HG03565 (cell line): Measurements from ENCODE around the gene COL18A1.
"Not testable (repeated sequence)": the region's sequence is repeated elsewhere in the genome, so short reads cannot be mapped to it uniquely, and the experiment has no call there.

Experiments
- ATAC-seq: cut with Tn5 transposase; IDR thresholded peaks from one replicate; pipeline ENCODE4 v1.9.1; 2021; ENCODE audit warnings: mild to moderate bottlenecking, moderate library complexity; ENCODE audit not compliant: unreplicated experiment

Gene COL18A1

DNA sequence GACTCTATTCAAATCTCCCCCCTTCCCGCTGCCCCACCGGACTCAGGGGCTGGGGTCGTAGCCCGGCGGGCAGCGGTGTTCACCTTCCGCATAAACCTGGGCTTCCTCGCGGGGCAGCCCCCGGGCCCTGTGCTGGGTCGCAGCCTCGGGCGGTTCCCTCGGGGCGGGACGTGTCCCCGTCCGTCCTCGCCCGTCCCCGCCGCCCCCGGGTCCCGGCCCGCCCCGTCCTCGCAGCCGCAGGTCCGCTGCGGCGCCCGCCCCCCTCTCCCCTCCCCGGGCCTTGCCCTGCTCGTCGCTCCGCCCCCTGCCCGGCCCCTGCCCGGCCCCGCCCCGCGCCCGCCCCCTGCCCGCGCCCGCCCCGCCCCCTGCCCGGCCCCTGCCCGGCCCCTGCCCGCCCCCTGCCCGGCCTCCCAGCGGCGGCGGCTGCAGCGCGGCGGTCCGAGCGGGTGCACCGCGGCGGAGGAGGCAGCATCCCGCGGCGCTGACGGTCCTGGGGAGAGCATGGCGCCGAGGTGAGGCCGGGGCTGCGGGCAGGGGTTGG lies at the start of gene COL18A1:
COL18A1 (plus strand) TSS at position 436 of the 541 bp plus-strand sequence; CDS start at position 502, 66 bp downstream.
- ATAC-seq, result no peak

DNA sequence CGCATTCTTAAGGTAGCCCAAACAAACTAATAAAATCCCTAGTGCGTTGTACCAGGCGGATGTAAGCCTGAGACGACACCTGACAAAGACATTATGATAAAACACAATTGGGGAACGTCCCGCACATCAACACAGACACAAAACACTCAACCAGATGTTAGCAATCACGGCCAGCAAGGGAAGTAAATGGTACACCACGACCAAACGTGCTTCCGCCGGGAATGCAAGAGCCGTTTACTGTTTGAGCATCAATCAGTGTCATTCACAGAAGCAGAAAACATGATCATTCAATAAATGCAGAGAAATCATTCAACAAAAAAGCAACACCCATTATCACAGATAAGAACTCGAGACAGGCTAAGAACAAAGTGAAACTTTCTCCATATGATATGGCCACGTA lies 49.4 kb upstream of the COL18A1 start:
- ATAC-seq, result no peak

GRCh38 chr21:45356251-45356650 lies 48.7 kb upstream of the COL18A1 start:
- no peak for ATAC-seq

GRCh38 chr21:45356653-45357435 lies 48.1 kb upstream of the COL18A1 start:
- no peak for ATAC-seq

- no peak for ATAC-seq
These were observed 47.3 kb upstream of the COL18A1 start for GRCh38 chr21:45357436-45358260.

DNA sequence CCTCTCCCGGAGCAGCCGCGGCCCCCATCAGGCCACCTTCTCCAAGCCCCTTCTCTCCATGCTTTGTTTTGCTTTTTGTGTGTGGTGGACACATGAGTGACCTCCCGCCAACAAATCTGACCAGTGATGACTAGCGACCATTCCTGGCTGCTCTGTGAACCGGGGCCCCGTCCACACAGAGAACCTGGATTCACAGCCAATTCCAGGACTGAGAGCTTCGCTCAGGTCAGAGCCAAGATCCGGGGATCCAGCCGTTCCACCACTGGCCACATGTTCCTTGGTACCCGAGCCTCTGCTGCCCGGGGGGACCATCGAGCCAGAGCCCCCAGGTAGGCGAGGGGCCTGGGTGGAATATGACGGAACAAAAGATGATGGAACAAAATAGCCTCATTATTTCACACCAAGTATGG lies 46.7 kb upstream of the COL18A1 start:
- no peak for ATAC-seq

GRCh38 chr21:45358711-45359310 lies 46.2 kb upstream of the COL18A1 start:
- ATAC-seq, result no peak

- no peak for ATAC-seq
These were observed 45.3 kb upstream of the COL18A1 start for GRCh38 chr21:45359451-45360217.

- ATAC-seq, result no peak
These were observed 43.6 kb upstream of the COL18A1 start for GRCh38 chr21:45361033-45361997.

DNA sequence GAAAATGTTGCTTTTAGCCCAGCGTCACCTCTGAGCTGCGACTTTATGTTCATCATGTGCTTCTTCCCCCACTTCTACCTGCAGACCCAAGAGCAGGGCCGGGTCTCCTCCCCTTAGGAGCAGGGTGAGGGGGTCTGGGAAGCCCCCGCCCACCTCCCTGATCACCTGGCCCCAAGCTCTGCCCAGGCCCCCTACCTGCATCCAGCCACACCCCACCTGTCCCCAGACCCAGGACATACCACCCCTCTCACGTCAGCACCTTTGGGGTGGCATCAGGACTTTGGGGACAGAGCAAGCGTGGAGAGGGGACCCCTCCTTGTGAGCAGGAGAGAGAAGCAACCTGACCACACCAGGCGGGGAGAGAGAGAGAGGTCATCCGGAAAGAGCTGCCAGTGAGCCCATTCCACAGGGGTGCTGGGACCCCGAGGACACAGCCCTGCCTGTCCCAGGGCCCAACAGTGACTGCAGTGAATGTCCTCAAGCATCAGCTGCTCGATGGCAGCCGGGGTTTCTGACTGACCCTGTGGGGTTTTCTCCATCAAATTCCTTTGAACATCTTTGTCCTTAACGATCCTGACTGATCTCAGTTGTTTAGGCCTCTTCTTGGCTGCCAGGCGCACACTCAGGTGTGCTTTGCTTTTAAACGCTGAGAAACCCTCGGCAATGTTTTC lies 42.8 kb upstream of the COL18A1 start:
- no peak for ATAC-seq

- ATAC-seq, result no peak
These were observed 42.2 kb upstream of the COL18A1 start for GRCh38 chr21:45362748-45363145.

DNA sequence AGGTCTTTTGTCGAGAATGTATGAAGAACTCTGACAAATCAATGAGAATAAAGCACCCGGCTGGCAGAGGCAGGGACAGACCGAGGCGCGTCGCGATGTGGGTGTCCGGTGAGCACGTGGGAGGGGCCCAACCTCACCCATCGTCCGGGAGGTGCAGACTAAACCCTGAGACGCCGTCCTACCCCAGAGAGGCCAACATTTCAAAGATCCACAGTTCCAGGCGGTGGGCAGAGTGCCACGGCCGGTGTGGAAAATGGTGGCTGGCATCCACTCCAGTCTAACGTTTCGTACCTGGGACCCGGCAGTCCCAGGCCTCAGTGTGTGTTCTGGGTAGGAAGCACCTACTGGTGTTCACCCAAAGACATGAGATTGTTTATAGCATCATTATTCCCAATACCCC lies 41.7 kb upstream of the COL18A1 start:
- not testable (repeated sequence) for ATAC-seq

DNA sequence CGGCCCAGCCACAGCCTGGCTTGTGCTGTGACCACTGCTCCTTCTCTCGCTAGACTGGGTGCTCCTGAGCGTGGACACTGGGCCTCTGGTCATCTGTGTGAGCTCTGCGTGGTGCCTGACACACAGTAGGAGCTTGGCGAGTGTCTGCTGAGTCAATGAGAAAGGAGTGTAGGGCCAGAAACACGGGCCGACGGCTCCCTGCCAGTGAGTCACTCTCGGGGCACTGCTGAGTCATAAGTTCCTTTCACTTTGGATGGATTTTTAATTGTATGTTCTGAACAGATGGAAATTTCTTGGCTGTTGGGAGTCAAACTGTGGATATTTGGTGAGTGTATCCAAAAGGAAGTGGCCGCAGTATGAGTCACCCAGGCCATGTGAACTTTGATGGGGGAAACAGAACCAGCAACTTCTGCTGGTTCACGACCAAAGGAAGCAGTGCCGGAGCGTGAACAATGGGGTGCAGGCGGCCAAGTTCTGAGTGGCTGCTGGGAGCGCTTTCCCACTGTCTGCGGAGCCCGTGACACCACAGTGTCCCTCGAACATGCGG lies 41.0 kb upstream of the COL18A1 start:
- no peak for ATAC-seq

DNA sequence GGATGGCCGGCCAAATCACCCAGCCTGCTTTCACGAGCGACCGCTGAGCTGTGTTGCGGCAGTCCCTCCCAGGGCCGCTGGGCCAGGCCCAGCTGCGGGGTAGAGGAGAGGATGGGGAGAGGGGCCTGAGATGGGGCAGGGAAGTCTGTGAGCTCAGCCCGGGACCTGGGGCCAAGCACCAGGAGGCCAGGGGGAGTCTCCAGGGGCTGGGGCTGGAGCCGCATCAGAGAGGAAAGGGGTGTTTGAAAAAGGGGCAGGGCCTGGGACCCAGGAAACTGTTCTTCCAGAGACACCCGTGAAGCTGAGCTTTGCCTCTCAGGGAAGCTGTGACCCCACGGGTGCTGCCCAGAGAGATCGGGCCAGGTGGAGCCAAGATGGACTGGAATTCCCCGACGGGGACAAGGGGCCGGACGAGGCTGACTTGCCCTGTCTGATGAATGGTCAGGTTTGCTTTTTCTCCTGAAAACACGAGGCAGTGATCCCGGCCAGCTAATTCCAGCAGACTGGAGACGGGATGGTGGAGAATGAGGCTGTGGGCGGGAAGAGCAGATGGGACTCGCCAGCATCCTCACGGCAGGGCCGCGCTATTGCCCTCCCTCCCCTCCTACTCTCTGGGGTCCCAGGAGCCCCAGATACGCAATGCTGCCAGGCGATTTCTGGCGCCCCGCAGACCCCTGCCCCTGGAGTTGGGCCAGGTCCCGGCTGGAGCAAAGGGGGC lies 40.3 kb upstream of the COL18A1 start:
- ATAC-seq, result no peak

GRCh38 chr21:45365186-45365607 lies 39.8 kb upstream of the COL18A1 start:
- no peak for ATAC-seq

DNA sequence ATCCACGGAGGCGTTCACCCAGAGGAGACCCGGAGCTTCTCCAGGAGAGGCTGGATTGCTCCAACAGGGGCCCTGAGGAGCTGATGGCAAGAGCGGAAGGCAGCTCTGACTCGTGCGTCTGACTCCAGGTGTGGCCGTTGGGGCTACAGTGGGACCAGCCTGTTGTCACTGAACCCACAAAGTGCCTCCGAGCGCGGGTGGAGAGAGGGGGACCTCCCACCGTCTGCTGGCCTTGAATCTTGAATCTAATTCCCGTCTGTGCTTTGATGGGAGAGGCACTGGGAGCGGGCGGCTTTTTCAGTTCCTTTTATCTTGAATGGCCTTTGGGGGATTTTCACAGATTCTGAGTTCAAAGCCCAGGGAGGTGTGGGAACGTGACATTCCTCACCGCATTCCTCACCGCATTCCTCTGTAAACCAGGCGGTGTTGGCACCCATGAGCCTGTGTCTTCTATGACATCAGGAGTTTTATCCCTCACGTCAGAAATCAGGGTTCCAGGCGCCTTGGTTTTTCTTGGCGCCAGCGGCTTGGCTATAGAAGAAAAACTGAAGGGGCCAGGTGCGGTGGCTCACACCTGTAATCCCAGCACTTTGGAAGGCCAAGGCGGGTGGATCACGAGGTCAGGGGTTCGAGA lies 39.2 kb upstream of the COL18A1 start:
- ATAC-seq, result no peak

- no peak for ATAC-seq
These were observed 38.5 kb upstream of the COL18A1 start for GRCh38 chr21:45366476-45366875.
